ENCODE data around the gene MMD2. TPM values are rescaled to one million over a fixed set of nuclear protein-coding genes. Genes with fewer than 3 reads are reported as not detected.
"Not testable (repeated sequence)": the region's sequence is repeated elsewhere in the genome, so short reads cannot be mapped to it uniquely, and the experiment has no call there.

MMD2 gene
- total and polyA plus RNA-seq, 2 experiments from 2014 or later = not detected

GRCh38 chr7:4993471-4993870 is 34.5 kb upstream of the MMD2 start:
- H3K27ac ChIP-seq = no peak overlapping the region
- 93% methylated on average over 8 of the region's 8 CpGs for WGBS (ENCODE audit: low lambda C conversion rate, missing lambda C conversion rate)
- H3K9me2 ChIP-seq (replicated peaks; ENCODE audit: insufficient read depth) = no peaks in the 10 kb centered on the region
- H3K4me3 ChIP-seq = no peak overlapping the region
- H4K20me1 ChIP-seq (ENCODE audit: insufficient read depth, poor library complexity, severe bottlenecking) = no peaks in the 10 kb centered on the region
- no peaks in the 10 kb centered on the region for H3K4me1 ChIP-seq (ENCODE audit: insufficient read depth)
- H3K36me3 ChIP-seq (replicated peaks; ENCODE audit: insufficient read depth, low read depth) = no peaks in the 10 kb centered on the region
- no peak overlapping the region for H3K4me2 ChIP-seq
- H3K79me2 ChIP-seq = no peaks in the 10 kb centered on the region
- no peak for DNase-seq (ENCODE audit: low spot score)
- no peak overlapping the region for H2AFZ ChIP-seq
- H3K9me3 ChIP-seq (ENCODE audit: low read depth) = no peaks in the 10 kb centered on the region
- TF ChIP-seq EZH2phosphoT487 (IDR thresholded peaks at IDR 0.05; ENCODE audit: low read depth, severe bottlenecking, unreplicated experiment) (no peak), EZH2 (IDR thresholded peaks at IDR 0.05; ENCODE audit: borderline replicate concordance) (no peak)
- TF ChIP-seq, protein P1, sequence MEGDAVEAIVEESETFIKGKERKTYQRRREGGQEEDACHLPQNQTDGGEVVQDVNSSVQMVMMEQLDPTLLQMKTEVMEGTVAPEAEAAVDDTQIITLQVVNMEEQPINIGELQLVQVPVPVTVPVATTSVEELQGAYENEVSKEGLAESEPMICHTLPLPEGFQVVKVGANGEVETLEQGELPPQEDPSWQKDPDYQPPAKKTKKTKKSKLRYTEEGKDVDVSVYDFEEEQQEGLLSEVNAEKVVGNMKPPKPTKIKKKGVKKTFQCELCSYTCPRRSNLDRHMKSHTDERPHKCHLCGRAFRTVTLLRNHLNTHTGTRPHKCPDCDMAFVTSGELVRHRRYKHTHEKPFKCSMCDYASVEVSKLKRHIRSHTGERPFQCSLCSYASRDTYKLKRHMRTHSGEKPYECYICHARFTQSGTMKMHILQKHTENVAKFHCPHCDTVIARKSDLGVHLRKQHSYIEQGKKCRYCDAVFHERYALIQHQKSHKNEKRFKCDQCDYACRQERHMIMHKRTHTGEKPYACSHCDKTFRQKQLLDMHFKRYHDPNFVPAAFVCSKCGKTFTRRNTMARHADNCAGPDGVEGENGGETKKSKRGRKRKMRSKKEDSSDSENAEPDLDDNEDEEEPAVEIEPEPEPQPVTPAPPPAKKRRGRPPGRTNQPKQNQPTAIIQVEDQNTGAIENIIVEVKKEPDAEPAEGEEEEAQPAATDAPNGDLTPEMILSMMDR (IDR thresholded peaks at IDR 0.05; ENCODE audit: poor library complexity) = no peak
- no peaks in the 10 kb centered on the region for H3K27me3 ChIP-seq

- H3K9me2 ChIP-seq (replicated peaks; ENCODE audit: insufficient read depth); H3K4me2 ChIP-seq; H3K27ac ChIP-seq; H3K4me1 ChIP-seq (ENCODE audit: insufficient read depth); H2AFZ ChIP-seq; H3K4me3 ChIP-seq; H3K27me3 ChIP-seq; DNase-seq (ENCODE audit: low spot score); H3K36me3 ChIP-seq (replicated peaks; ENCODE audit: insufficient read depth, low read depth); H3K9me3 ChIP-seq (ENCODE audit: low read depth): not testable (repeated sequence)
- peaks cover 25% of the 10 kb centered on the region for H3K79me2 ChIP-seq
- peaks cover 16% of the 10 kb centered on the region for H4K20me1 ChIP-seq (ENCODE audit: insufficient read depth, poor library complexity, severe bottlenecking)
- WGBS (ENCODE audit: low lambda C conversion rate, missing lambda C conversion rate) = 74% methylated on average over 2 of the region's 2 CpGs
These were observed 23.8 kb upstream of the MMD2 start for GRCh38 chr7:4982741-4983140.

DNA sequence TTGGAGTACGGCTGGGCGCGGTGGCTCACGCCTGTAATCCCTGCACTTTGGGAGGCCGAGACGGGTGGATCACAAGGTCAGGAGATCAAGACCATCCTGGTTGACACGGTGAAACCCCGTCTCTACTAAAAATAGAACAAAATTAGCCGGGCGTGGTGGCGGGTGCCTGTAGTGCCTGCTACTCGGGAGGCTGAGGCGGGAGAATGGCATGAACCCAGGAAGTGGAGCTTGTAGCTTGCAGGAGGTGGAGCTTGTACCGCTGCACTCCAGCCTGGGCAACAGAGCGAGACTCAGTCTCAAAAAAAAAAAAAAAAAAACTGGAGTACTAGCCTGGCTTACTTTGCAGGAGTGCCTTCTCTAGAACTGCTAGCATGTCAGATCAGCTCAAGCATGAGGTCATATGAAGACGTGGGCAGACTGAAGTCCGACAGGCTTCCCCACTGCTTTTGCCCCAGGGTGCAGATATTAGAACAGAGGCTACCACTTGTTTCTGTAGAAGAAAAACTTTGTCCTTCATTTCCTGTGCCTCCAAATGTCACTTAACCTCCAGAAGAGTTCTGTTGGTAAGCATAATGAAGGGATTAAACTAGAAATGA is 22.4 kb upstream of the MMD2 start:
- not testable (repeated sequence) for H3K9me3 ChIP-seq (ENCODE audit: low read depth); H3K27ac ChIP-seq; DNase-seq (ENCODE audit: low spot score); H3K27me3 ChIP-seq; H3K4me3 ChIP-seq; H2AFZ ChIP-seq; H3K4me1 ChIP-seq (ENCODE audit: insufficient read depth); H3K36me3 ChIP-seq (replicated peaks; ENCODE audit: insufficient read depth, low read depth); H3K9me2 ChIP-seq (replicated peaks; ENCODE audit: insufficient read depth); H3K4me2 ChIP-seq
- peaks cover 23% of the 10 kb centered on the region for H4K20me1 ChIP-seq (ENCODE audit: insufficient read depth, poor library complexity, severe bottlenecking)
- 95% methylated on average over 17 of the region's 17 CpGs for WGBS (ENCODE audit: low lambda C conversion rate, missing lambda C conversion rate)
- H3K79me2 ChIP-seq = peaks cover 39% of the 10 kb centered on the region

GRCh38 chr7:4975626-4976025 is 16.6 kb upstream of the MMD2 start:
- H2AFZ ChIP-seq; H3K27me3 ChIP-seq; H3K4me1 ChIP-seq (ENCODE audit: insufficient read depth); H3K9me2 ChIP-seq (replicated peaks; ENCODE audit: insufficient read depth); H3K9me3 ChIP-seq (ENCODE audit: low read depth); H3K36me3 ChIP-seq (replicated peaks; ENCODE audit: insufficient read depth, low read depth); H3K27ac ChIP-seq; DNase-seq (ENCODE audit: low spot score): not testable (repeated sequence)
- Histone ChIP-seq H3K4me3 (peak overlapping the region; percentile 88), H3K79me2 (peaks cover 52% of the 10 kb centered on the region), H3K4me2 (peak overlapping the region; percentile 94), H4K20me1 (ENCODE audit: insufficient read depth, poor library complexity, severe bottlenecking) (peaks cover 36% of the 10 kb centered on the region)
- WGBS (ENCODE audit: low lambda C conversion rate, missing lambda C conversion rate) = 91% methylated on average over 13 of the region's 13 CpGs

DNA sequence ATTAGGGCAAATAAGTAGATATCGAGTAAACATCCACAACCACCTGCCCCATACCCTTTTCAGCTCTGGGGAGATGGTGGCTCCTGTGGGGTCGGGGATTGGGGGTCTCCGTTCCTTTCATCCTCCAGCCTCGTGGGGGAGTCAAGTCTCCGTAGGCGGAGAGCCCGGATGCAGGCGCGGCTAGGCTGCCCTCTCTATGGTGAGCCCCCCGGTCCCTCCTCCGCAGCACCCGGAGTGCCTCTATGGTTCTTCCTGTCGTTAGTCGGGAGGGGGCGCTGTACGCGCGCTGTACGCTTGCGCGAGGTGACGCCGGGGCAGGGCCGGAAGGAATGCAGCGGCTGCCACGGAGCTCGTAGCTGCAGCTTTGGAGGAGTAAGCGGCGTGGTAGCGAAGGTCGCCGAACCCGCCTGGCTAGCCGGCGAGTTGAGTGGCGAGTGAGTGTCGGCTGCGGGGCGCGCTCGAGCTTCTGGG is 14.8 kb upstream of the MMD2 start:
- DNase-seq (ENCODE audit: low spot score) = peak; percentile 95
- Histone ChIP-seq H2AFZ (peak overlapping the region; percentile 45), H3K9me2 (replicated peaks; ENCODE audit: insufficient read depth) (no peaks in the 10 kb centered on the region), H3K36me3 (replicated peaks; ENCODE audit: insufficient read depth, low read depth) (no peaks in the 10 kb centered on the region), H3K4me2 (peak overlapping the region; percentile 94), H3K79me2 (peaks cover 42% of the 10 kb centered on the region), H4K20me1 (ENCODE audit: insufficient read depth, poor library complexity, severe bottlenecking) (peaks cover 29% of the 10 kb centered on the region), H3K27ac (peak overlapping the region; percentile 86), H3K4me1 (ENCODE audit: insufficient read depth) (peaks cover 6% of the 10 kb centered on the region), H3K9me3 (ENCODE audit: low read depth) (no peaks in the 10 kb centered on the region), H3K27me3 (no peaks in the 10 kb centered on the region), H3K4me3 (peak overlapping the region; percentile 88)
- TF ChIP-seq EZH2phosphoT487 (IDR thresholded peaks at IDR 0.05; ENCODE audit: low read depth, severe bottlenecking, unreplicated experiment) (no peak), EZH2 (IDR thresholded peaks at IDR 0.05; ENCODE audit: borderline replicate concordance) (no peak)
- TF ChIP-seq, protein P1 (IDR thresholded peaks at IDR 0.05; ENCODE audit: poor library complexity) = peak; percentile 87
- WGBS (ENCODE audit: low lambda C conversion rate, missing lambda C conversion rate) = 5% methylated on average over 36 of the region's 41 CpGs

DNA sequence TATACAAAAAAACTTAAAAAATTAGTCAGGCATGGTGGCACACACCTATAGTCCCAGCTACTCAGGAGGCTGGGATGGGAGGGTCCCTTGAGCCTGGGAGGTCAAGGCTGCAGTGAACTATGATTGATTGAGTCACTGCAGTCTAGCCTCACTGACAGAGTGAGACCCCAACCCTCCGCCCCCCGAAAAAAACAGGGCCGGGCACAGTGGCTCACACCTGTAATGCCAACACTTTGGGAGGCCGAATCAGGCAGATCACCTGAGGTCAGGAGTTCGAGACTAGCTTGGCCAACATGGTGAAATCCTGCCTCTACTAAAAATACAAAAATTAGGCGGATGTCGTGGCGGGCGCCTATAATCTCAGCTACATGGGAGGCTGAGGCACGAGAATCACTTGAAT is 13.5 kb upstream of the MMD2 start:
- DNase-seq (ENCODE audit: low spot score); H3K27me3 ChIP-seq; H3K36me3 ChIP-seq (replicated peaks; ENCODE audit: insufficient read depth, low read depth); H3K4me1 ChIP-seq (ENCODE audit: insufficient read depth); H3K4me3 ChIP-seq; H3K27ac ChIP-seq; H3K9me2 ChIP-seq (replicated peaks; ENCODE audit: insufficient read depth); H3K9me3 ChIP-seq (ENCODE audit: low read depth); H2AFZ ChIP-seq; H3K4me2 ChIP-seq: not testable (repeated sequence)
- peaks cover 27% of the 10 kb centered on the region for H4K20me1 ChIP-seq (ENCODE audit: insufficient read depth, poor library complexity, severe bottlenecking)
- WGBS (ENCODE audit: low lambda C conversion rate, missing lambda C conversion rate) = 77% methylated on average over 10 of the region's 10 CpGs
- peaks cover 30% of the 10 kb centered on the region for H3K79me2 ChIP-seq

All from hepatocyte (in vitro differentiated cells).